GM23338 (cell line): ENCODE data around the gene NOVA2. TPM values are rescaled to one million over a fixed set of nuclear protein-coding genes. Genes with fewer than 3 reads are reported as not detected.
A peak's percentile ranks its signal among the peaks of the same experiment; 100 is the strongest.

ENCODE experiments used
- ATAC-seq: fragments of 200-7000 bp; cut with Tn5 transposase; 3 replicates; pipeline ENCODE4 v1.9.1; 2020
- DNase-seq: peaks from one replicate; pipeline ENCODE4 v3.0.0-alpha.2; 2015; ENCODE audit warnings: low spot score
- H2AFZ ChIP-seq: fragments of 200-600 bp; sonication (generic); 2 replicates; pipeline ENCODE4 v1.8.0; 2016; ENCODE audit warnings: antibody characterized with exemption, mild to moderate bottlenecking, moderate library complexity
- H3F3A ChIP-seq: fragments of 200-600 bp; sonication (generic); replicated peaks from 2 replicates; pipeline ENCODE4 v1.8.0; 2017; ENCODE audit warnings: antibody characterized with exemption, mixed run types, low read depth
- H3K27ac ChIP-seq: fragments of 200-600 bp; sonication (generic); 2 replicates; pipeline ENCODE4 v1.6.1; 2016; ENCODE audit warnings: low read depth
- H3K27me3 ChIP-seq: fragments of 200-600 bp; sonication (generic); 2 replicates; pipeline ENCODE4 v1.8.0; 2016; ENCODE audit warnings: mild to moderate bottlenecking, mixed run types, moderate library complexity; ENCODE audit not compliant: insufficient read depth
- H3K36me3 ChIP-seq: fragments of 200-600 bp; sonication (generic); 2 replicates; pipeline ENCODE4 v1.8.0; 2016; ENCODE audit warnings: mild to moderate bottlenecking; ENCODE audit not compliant: insufficient read depth
- H3K4me1 ChIP-seq: fragments of 200-600 bp; sonication (generic); 2 replicates; pipeline ENCODE4 v1.8.0; 2016; ENCODE audit warnings: mild to moderate bottlenecking, moderate library complexity; ENCODE audit not compliant: insufficient read depth
- H3K4me2 ChIP-seq: fragments of 200-600 bp; sonication (generic); 2 replicates; pipeline ENCODE4 v1.7.1; 2017; ENCODE audit warnings: mixed run types
- H3K4me3 ChIP-seq: fragments of 200-600 bp; sonication (generic); 2 replicates; pipeline ENCODE4 v1.6.1; 2016; ENCODE audit warnings: mixed run types
- H3K79me2 ChIP-seq: fragments of 200-600 bp; sonication (generic); replicated peaks from 2 replicates; pipeline ENCODE4 v1.8.0; 2017; ENCODE audit warnings: mild to moderate bottlenecking; ENCODE audit not compliant: insufficient read depth
- H3K9me2 ChIP-seq: fragments of 200-600 bp; sonication (generic); 2 replicates; pipeline ENCODE4 v1.8.0; 2017; ENCODE audit not compliant: insufficient read depth
- H4K20me1 ChIP-seq: fragments of 200-600 bp; sonication (generic); replicated peaks from 2 replicates; pipeline ENCODE4 v1.8.0; 2017; ENCODE audit warnings: mild to moderate bottlenecking; ENCODE audit not compliant: insufficient read depth
- H3K27ac Mint-ChIP-seq: 2 replicates; pipeline ENCODE4 v1.8.0; 2020; ENCODE audit warnings: inconsistent platforms, mild to moderate bottlenecking, moderate library complexity, mixed read lengths
- H3K27me3 Mint-ChIP-seq: 3 replicates; pipeline ENCODE4 v1.8.0; 2022; ENCODE audit warnings: low read depth, mild to moderate bottlenecking, moderate library complexity, mixed read lengths, inconsistent platforms; ENCODE audit not compliant: insufficient read depth, poor library complexity
- H3K36me3 Mint-ChIP-seq: 3 replicates; pipeline ENCODE4 v1.8.0; 2021; ENCODE audit warnings: low read depth, mild to moderate bottlenecking, inconsistent platforms, moderate library complexity, mixed read lengths
- H3K4me1 Mint-ChIP-seq: 3 replicates; pipeline ENCODE4 v1.8.0; 2020; ENCODE audit warnings: mild to moderate bottlenecking, inconsistent platforms, mixed read lengths
- H3K4me3 Mint-ChIP-seq: 3 replicates; pipeline ENCODE4 v1.8.0; 2021; ENCODE audit warnings: moderate library complexity, mild to moderate bottlenecking, inconsistent platforms, mixed read lengths
- H3K9me3 Mint-ChIP-seq: 3 replicates; pipeline ENCODE4 v1.8.0; 2020; ENCODE audit warnings: moderate library complexity, mild to moderate bottlenecking, inconsistent platforms, mixed read lengths
- CREB1 ChIP-seq: fragments of 250-450 bp; sonication (Bioruptor Pico); IDR thresholded peaks from 2 replicates; pipeline ENCODE4 v1.5.0; 2020; ENCODE audit warnings: low read depth, mild to moderate bottlenecking, moderate library complexity
- EZH2phosphoT487 ChIP-seq: fragments of 200-600 bp; sonication (generic); IDR thresholded peaks from one replicate; pipeline ENCODE4 v1.8.1; 2018; ENCODE audit warnings: antibody characterized with exemption; ENCODE audit not compliant: unreplicated experiment
- JUNB ChIP-seq: IDR thresholded peaks from one replicate; pipeline ENCODE4 v1.6.1; 2016; ENCODE audit warnings: antibody characterized with exemption; ENCODE audit not compliant: unreplicated experiment
- POLR2AphosphoS5 ChIP-seq: IDR thresholded peaks from 2 replicates; pipeline ENCODE4 v1.6.1; 2016; ENCODE audit warnings: antibody characterized with exemption, low read depth
- ZNF331 ChIP-seq: fragments of 250-450 bp; sonication (Bioruptor Pico); IDR thresholded peaks from 2 replicates; pipeline ENCODE4 v1.5.0; 2020; ENCODE audit warnings: low read depth, mild to moderate bottlenecking, moderate library complexity
- ZNF462 ChIP-seq: fragments of 250-450 bp; sonication (Bioruptor Pico); IDR thresholded peaks from 2 replicates; pipeline ENCODE4 v1.5.0; 2020; ENCODE audit warnings: mild to moderate bottlenecking, moderate library complexity
- polyA plus RNA-seq: library from polyadenylated mRNA; unstranded; fragments of >200 nt; fragmentation: Nextera tagmentation; extraction: Ambion mirVana; gene quantifications from 2 replicates; pipeline ENCODE4 v1.2.1, GENCODE V29; 2016
- total RNA-seq: library from RNA; depleted of rRNA; stranded (reverse); fragments of >200 nt; shearing (Covaris generic); gene quantifications from 2 replicates; pipeline ENCODE4 v1.2.3, GENCODE V29; 2014

The NOVA2 gene
- total and polyA plus RNA-seq, 2 experiments from 2014 or later = 5.1 to 13.7 TPM

DNA sequence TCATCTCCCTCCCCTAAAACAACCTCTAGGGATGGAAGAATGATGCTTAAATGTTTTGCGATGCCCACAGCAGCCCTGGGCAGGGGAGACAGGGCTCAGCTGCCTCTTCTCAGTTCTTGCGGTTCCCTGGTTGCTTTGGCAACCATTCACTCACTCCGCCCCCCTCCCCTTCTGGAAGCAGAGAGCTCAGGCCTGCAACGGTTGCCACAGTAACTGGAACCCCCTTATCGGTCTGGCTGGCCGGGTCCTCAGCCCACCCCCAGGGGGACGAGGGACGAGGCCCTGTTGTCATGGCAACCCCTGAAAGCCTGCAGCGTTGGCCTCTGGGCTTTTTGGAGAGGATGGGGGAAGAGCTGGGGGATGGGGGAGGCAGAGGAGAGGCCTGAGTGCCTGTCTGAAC, 19.5 kb downstream of the NOVA2 start (continued):
- TF ChIP-seq ZNF462 (CRISPR knock-in tag) (no peak), ZNF331 (CRISPR knock-in tag) (no peak), POLR2AphosphoS5 (no peak)

DNA sequence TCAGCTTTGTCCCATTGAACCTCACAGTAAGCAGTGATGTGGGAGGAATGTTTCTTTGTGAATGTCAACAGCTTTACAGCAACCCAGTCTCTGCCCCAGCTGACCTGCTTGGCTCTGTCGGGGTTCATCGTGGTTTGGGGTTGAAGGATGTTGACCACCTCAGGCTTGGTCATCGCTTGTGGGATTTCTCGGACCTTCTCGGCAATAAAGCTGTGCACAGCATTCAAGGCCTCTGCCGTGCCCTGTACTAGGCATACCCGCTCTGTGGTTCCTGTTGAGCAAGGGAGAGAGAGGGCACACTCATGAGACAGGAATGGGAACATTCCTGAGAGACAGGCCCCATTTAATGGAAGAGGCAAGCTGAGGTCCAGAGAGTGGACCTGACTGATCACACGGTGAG, 20.0 kb downstream of the NOVA2 start:
- no peaks in the 10 kb centered on the region for H3K9me3 Mint-ChIP-seq
- peak overlapping the region; percentile 80 for H3K4me3 Mint-ChIP-seq
- Histone ChIP-seq H3F3A (peaks cover 14% of the 10 kb centered on the region; the same call in 1 of the 2 replicates), H3K4me2 (no peak overlapping the region), H3K4me1 (0 out of 2 replicates have a peak, but pooled peaks cover 6% of the 10 kb centered on the region), H3K79me2 (no peaks in the 10 kb centered on the region), H3K4me3 (peak overlapping the region; percentile 85; the same call in 1 of the 2 replicates), H2AFZ (no peak overlapping the region), H3K27ac (peak overlapping the region; percentile 63; the same call in 1 of the 2 replicates), H4K20me1 (peaks cover 10% of the 10 kb centered on the region; the same call in 1 of the 2 replicates), H3K27me3 (no peaks in the 10 kb centered on the region), H3K36me3 (no peaks in the 10 kb centered on the region), H3K9me2 (peaks cover 5% of the 10 kb centered on the region; the same call in 1 of the 2 replicates)
- ATAC-seq (no peak), DNase-seq (no peak)
- TF ChIP-seq ZNF331 (CRISPR knock-in tag) (no peak), CREB1 (CRISPR knock-in tag) (no peak), JUNB (no peak), ZNF462 (CRISPR knock-in tag) (no peak), POLR2AphosphoS5 (no peak), EZH2phosphoT487 (no peak)
- H3K4me1 Mint-ChIP-seq = peaks cover 8% of the 10 kb centered on the region; the same call in 2 of the 3 replicates
- peaks cover 16% of the 10 kb centered on the region for H3K27me3 Mint-ChIP-seq
- peaks cover 8% of the 10 kb centered on the region for H3K36me3 Mint-ChIP-seq
- no peak overlapping the region for H3K27ac Mint-ChIP-seq
